Astrocyte (in vitro differentiated cells and primary cell): ENCODE results near the gene SHANK2.

ENCODE experiments used
- CTCF ChIP-seq: IDR thresholded peaks from 2 replicates; pipeline ENCODE4 v1.5.1; 2011; ENCODE audit warnings: low read depth, mild to moderate bottlenecking, inconsistent platforms, low read length, moderate library complexity; ENCODE audit not compliant: insufficient read depth
- EZH2 ChIP-seq: IDR thresholded peaks from 2 replicates; pipeline ENCODE4 v1.6.1; 2012; ENCODE audit warnings: mild to moderate bottlenecking, low read length, inconsistent platforms; ENCODE audit not compliant: insufficient read depth

- no peak for TF ChIP-seq EZH2
- TF ChIP-seq CTCF = no peak
These were observed 43.2 kb downstream of the SHANK2 start for GRCh38 chr11:71209181-71209580.
